BE2C (cell line): ENCODE measurements around the gene SLC39A11.
A peak's percentile ranks its signal among the peaks of the same experiment; 100 is the strongest.

Experiments used
- DNase-seq: peaks from one replicate; pipeline ENCODE4 v3.0.0-alpha.2; 2020
- H3K27me3 ChIP-seq: fragments of 250-450 bp; sonication (Bioruptor Pico); 2 replicates; pipeline ENCODE4 v1.5.1; 2020; ENCODE audit warnings: mild to moderate bottlenecking
- H3K36me3 ChIP-seq: fragments of 250-450 bp; sonication (Bioruptor Pico); 2 replicates; pipeline ENCODE4 v1.5.1; 2020; ENCODE audit warnings: mild to moderate bottlenecking
- H3K4me1 ChIP-seq: fragments of 250-450 bp; sonication (Bioruptor Pico); 2 replicates; pipeline ENCODE4 v1.5.1; 2020
- H3K4me3 ChIP-seq: 2 replicates; pipeline ENCODE4 v1.5.1; 2011; ENCODE audit warnings: low read depth, low read length
- H3K9me3 ChIP-seq: fragments of 250-450 bp; sonication (Bioruptor Pico); 2 replicates; pipeline ENCODE4 v1.5.1; 2020
- TF ChIP-seq, protein P1 (sequence below): IDR thresholded peaks from 2 replicates; pipeline ENCODE4 v1.5.1; 2012; ENCODE audit warnings: mild to moderate bottlenecking, low read depth, low read length

SLC39A11 gene

DNA sequence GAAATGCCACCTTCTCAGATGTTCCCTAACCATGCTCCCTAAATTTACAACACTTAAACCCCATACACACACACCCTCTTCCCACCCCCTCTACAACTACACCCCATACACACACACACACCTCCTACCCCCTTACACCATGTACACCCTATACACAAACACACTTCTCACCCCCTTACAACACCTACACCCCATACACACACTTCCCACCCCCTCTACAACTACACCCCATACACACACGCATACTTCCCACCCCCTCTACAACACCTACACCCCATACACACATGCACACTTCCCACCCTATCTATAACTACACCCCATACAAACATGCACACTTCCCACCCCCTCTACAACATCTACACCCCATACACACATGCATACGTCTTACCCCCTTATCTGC is 172.0 kb downstream of the SLC39A11 start:
- Histone ChIP-seq H3K4me1 (peaks cover 4% of the 10 kb centered on the region; the same call in 1 of the 2 replicates), H3K36me3 (no peaks in the 10 kb centered on the region), H3K27me3 (no peaks in the 10 kb centered on the region), H3K4me3 (no peak overlapping the region), H3K9me3 (no peaks in the 10 kb centered on the region)
- TF ChIP-seq, protein P1, sequence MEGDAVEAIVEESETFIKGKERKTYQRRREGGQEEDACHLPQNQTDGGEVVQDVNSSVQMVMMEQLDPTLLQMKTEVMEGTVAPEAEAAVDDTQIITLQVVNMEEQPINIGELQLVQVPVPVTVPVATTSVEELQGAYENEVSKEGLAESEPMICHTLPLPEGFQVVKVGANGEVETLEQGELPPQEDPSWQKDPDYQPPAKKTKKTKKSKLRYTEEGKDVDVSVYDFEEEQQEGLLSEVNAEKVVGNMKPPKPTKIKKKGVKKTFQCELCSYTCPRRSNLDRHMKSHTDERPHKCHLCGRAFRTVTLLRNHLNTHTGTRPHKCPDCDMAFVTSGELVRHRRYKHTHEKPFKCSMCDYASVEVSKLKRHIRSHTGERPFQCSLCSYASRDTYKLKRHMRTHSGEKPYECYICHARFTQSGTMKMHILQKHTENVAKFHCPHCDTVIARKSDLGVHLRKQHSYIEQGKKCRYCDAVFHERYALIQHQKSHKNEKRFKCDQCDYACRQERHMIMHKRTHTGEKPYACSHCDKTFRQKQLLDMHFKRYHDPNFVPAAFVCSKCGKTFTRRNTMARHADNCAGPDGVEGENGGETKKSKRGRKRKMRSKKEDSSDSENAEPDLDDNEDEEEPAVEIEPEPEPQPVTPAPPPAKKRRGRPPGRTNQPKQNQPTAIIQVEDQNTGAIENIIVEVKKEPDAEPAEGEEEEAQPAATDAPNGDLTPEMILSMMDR = no peak
- DNase-seq = no peak

DNA sequence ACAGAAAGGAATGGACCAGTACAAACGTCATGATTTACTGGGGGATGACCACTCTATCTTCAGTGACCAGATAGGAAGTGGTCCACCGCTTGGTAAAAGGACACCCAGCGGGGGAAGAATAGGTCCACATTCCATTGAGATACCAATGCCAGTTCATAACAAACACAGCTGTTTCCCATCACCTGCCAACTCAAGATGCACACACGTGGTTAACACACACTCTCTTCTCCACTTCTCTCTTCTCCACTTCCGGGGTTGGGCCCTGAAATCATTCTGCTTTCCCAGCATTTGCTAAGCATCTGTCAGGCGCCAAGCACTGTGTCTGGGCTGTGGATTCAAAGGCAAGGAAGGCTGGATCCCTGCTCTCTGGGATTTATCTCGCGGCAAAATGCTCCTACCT is 175.5 kb downstream of the SLC39A11 start:
- DNase-seq = no peak
- TF ChIP-seq, protein P1 = no peak
- H3K27me3 ChIP-seq = no peaks in the 10 kb centered on the region

DNA sequence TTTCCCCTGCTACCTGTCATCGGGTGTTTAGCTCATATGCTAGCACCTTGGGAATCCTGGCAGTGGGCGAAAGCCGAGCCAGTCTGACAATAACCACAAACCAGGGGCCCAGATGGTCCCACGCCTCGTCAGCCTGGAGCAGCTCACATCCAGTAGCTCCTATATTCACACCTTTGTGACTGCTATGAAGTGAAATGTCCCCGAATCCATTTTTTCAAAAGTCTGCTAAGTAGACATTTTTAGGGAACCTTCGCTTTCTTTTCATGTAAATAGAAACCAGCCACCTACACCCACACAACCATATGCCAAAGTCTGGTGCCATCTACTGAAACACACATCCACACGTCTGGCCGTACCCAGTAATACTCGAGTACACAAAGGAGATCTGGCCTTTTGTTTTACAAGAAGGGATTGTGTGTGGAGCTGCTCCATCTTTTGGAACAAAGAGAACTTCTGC is 176.8 kb downstream of the SLC39A11 start:
- no peaks in the 10 kb centered on the region for H3K4me1 ChIP-seq
- no peak for DNase-seq
- TF ChIP-seq, protein P1 = no peak
- H3K27me3 ChIP-seq = no peaks in the 10 kb centered on the region
- H3K36me3 ChIP-seq = no peaks in the 10 kb centered on the region
- H3K9me3 ChIP-seq = no peaks in the 10 kb centered on the region
- H3K4me3 ChIP-seq = no peak overlapping the region

More for the DNA sequence above, 175.5 kb downstream of the SLC39A11 start:
- Histone ChIP-seq H3K9me3 (no peaks in the 10 kb centered on the region), H3K36me3 (no peaks in the 10 kb centered on the region), H3K4me1 (0 out of 2 replicates have a peak, but pooled peaks cover under 1% of the 10 kb centered on the region), H3K4me3 (no peak overlapping the region)

DNA sequence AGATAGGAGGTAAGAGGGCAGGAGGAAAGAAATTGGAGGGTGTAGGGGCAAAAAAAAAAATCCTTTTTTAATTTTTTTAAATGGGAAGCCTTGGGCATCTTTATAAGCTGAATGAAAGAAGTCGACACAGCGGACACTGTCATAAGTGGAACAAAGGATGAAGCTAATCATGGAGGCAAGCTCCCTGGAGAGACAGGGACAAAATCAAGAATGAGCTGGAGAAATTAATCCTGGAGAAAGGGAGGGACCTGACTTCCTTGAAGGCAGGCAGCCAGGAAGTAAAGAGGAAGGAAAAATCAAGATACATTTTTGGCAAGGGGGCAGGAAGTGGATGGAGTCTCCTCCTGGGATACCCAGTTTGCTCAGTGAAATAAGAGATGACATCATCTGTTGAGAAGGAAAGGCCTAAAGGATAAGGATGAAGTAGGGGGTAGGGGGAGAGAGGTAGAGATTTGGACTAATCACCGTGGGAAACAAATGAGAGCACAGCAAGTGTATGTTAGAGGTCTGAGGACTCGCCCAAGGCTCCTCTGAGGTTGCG is 179.3 kb downstream of the SLC39A11 start:
- H3K4me3 ChIP-seq = no peak overlapping the region
- DNase-seq = no peak
- TF ChIP-seq, protein P1 = no peak
- H3K9me3 ChIP-seq = no peaks in the 10 kb centered on the region
- no peaks in the 10 kb centered on the region for H3K4me1 ChIP-seq
- H3K27me3 ChIP-seq = no peaks in the 10 kb centered on the region
- H3K36me3 ChIP-seq = no peaks in the 10 kb centered on the region

DNA sequence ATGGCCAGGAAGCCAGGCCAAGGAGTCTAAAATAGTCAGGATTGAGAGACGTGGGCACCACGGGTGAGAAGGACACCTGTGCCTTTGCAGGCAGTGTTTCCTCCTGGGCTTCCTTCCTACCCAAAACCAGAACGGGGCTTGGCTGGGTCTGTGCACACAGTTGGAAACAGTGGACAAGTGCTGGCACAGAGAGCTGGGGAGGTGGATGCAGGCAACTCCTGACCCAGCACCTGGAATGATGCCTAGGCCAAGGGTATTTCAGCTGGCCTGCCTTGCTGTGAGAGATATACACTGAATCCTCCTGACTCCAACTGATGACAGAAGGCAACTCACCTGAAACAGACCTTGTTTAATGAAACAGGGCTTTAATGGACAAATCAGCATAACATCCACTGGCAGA is 186.2 kb downstream of the SLC39A11 start:
- Histone ChIP-seq H3K4me3 (no peak overlapping the region), H3K27me3 (no peaks in the 10 kb centered on the region), H3K4me1 (no peaks in the 10 kb centered on the region), H3K9me3 (no peaks in the 10 kb centered on the region), H3K36me3 (no peaks in the 10 kb centered on the region; the same call in 1 of the 2 replicates)
- TF ChIP-seq, protein P1 = no peak
- no peak for DNase-seq

DNA sequence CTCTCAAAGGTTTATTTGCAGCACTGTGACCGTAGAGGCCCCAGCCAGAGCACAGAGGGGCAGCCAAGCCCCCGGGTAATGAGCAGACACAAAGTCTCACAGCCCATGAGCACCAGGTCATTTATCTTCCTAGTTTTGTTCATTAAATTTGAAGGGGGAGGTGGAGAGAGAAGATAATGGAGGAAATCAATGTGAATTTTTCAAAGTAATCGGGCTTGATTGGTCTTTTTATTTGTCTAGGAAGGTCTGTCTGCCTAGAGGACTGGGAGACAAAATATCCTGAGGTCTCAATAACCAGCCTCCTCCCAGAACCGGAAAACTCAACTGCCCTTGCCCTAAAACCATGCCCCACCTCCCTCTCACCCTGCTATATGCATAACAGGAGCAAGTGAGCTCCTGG is 189.0 kb downstream of the SLC39A11 start:
- TF ChIP-seq, protein P1 = no peak
- Histone ChIP-seq H3K27me3 (no peaks in the 10 kb centered on the region), H3K4me3 (no peak overlapping the region), H3K9me3 (no peaks in the 10 kb centered on the region), H3K36me3 (no peaks in the 10 kb centered on the region; the same call in 1 of the 2 replicates), H3K4me1 (peaks cover 5% of the 10 kb centered on the region)
- peak; percentile 26 for DNase-seq
